Measurements from ENCODE around the gene TEKT3.

Gene TEKT3

GRCh38 chr17:15281909-15282308 is 59.5 kb downstream of the TEKT3 start:
- no peak overlapping the region for H3K4me3 ChIP-seq (ENCODE audit: low read depth, low read length)
- TF ChIP-seq, protein P1, sequence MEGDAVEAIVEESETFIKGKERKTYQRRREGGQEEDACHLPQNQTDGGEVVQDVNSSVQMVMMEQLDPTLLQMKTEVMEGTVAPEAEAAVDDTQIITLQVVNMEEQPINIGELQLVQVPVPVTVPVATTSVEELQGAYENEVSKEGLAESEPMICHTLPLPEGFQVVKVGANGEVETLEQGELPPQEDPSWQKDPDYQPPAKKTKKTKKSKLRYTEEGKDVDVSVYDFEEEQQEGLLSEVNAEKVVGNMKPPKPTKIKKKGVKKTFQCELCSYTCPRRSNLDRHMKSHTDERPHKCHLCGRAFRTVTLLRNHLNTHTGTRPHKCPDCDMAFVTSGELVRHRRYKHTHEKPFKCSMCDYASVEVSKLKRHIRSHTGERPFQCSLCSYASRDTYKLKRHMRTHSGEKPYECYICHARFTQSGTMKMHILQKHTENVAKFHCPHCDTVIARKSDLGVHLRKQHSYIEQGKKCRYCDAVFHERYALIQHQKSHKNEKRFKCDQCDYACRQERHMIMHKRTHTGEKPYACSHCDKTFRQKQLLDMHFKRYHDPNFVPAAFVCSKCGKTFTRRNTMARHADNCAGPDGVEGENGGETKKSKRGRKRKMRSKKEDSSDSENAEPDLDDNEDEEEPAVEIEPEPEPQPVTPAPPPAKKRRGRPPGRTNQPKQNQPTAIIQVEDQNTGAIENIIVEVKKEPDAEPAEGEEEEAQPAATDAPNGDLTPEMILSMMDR (IDR thresholded peaks at IDR 0.05; ENCODE audit: insufficient read depth, low read depth, low read length, missing control alignments), result no peak
- no peak for DNase-seq (ENCODE audit: low read depth)

DNA sequence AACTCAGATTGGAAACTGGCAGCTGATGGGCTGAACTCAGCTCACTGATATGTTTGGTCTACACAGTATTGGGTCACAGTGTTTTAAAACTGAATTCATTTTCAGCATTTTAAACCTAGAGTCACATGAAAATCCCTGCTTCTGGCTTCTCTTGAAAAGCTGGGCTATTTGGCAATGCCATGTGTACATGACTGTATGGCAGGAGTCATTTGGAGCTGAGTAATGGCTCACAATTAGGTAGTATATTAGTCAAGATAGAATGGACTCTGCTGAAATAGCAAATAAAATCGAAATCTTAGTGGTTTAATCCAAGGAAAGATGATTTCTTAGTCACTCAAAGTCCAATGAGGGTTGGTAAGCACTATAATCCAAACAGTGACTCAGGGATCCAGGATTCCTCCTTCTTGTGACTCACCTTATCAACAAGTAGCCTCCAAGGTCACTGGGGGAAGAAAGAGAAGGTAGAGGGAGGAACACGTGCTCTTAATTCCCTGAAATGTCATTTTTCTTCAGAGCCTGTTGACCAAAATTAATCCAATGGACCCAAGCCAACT is 62.4 kb downstream of the TEKT3 start:
- TF ChIP-seq, protein P1 (IDR thresholded peaks at IDR 0.05; ENCODE audit: insufficient read depth, low read depth, low read length, missing control alignments), result no peak
- no peak overlapping the region for H3K4me3 ChIP-seq (ENCODE audit: low read depth, low read length)
- DNase-seq (ENCODE audit: low read depth), result no peak

- no peak overlapping the region for H3K4me3 ChIP-seq (ENCODE audit: low read depth, low read length)
- no peak for DNase-seq (ENCODE audit: low read depth)
- TF ChIP-seq, protein P1 (IDR thresholded peaks at IDR 0.05; ENCODE audit: insufficient read depth, low read depth, low read length, missing control alignments), result no peak
These were observed 63.0 kb downstream of the TEKT3 start for GRCh38 chr17:15278380-15278779.

- DNase-seq (ENCODE audit: low read depth), result no peak
- H3K4me3 ChIP-seq (ENCODE audit: low read depth, low read length), result no peak overlapping the region
These were observed 67.4 kb downstream of the TEKT3 start for GRCh38 chr17:15274017-15274416.

GRCh38 chr17:15273141-15273793 is 68.1 kb downstream of the TEKT3 start:
- DNase-seq (ENCODE audit: low read depth), result no peak
- TF ChIP-seq, protein P1 (IDR thresholded peaks at IDR 0.05; ENCODE audit: insufficient read depth, low read depth, low read length, missing control alignments), result no peak
- no peak overlapping the region for H3K4me3 ChIP-seq (ENCODE audit: low read depth, low read length)

More at GRCh38 chr17:15274017-15274416, 67.4 kb downstream of the TEKT3 start:
- TF ChIP-seq, protein P1 (IDR thresholded peaks at IDR 0.05; ENCODE audit: insufficient read depth, low read depth, low read length, missing control alignments), result no peak

DNA sequence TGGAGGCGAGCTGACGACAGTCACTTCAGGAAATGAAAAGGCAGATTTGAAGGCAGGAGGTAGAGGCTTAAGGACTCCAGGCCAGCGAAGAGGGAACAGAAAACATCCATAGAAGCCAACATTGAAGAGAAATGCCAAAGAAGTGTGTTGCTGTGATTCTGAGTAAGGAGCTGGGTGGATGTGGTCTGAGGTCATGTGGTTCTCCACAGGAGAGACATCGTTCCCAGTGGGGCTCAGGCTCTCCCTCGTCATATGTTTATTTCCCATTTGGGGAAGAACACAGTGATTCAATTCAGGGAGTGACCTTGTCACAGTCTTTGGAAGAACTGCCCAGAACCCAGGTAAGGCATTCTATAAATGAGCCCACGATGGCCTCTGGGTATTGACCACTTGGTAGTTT is 69.7 kb downstream of the TEKT3 start:
- no peak overlapping the region for H3K4me3 ChIP-seq (ENCODE audit: low read depth, low read length)
- DNase-seq (ENCODE audit: low read depth), result no peak
- TF ChIP-seq, protein P1 (IDR thresholded peaks at IDR 0.05; ENCODE audit: insufficient read depth, low read depth, low read length, missing control alignments), result no peak
